Superior temporal gyrus (tissue), 1 donor: Measurements from ENCODE around the gene TOR2A.
A peak's percentile ranks its signal among the peaks of the same experiment; 100 is the strongest.

Experiments
- DNase-seq: peaks from one replicate; pipeline ENCODE4 v3.0.0-alpha.2; 2016; ENCODE audit errors: extremely low spot score

TOR2A gene

DNA sequence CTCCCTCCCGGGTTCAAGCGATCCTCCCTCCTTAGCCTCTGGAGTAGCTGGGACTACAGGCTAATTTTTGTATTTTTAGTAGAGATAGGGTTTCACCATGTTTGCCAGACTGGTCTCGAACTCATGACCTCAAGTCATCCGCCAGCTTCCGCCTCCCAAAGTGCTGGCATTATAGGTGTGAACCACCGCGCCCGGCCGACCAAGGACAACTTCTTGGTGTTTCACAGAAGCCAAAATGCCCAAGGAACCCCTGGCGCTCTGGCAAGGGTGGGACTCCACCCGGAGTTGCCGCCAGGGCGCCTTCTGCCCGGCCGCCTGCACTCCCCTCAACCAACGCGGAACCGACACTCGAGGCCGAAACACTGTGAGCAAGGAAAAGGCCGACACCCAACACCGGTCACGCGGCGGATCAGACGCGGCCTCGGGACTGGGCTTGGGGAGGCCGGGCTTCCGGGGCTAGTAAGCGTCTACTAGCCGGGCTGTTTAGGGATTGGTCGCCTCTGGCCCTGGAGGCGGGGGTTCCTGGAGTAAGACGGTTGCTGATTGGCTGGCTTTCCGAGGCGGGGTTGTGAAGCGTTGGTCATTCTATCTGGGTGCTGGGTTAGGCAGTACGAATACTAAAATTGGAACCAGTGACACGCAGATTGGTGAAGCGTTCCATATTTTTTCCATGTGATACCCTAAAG, 36.0 kb downstream of the TOR2A start:
- DNase-seq, result peak; percentile 98

DNA sequence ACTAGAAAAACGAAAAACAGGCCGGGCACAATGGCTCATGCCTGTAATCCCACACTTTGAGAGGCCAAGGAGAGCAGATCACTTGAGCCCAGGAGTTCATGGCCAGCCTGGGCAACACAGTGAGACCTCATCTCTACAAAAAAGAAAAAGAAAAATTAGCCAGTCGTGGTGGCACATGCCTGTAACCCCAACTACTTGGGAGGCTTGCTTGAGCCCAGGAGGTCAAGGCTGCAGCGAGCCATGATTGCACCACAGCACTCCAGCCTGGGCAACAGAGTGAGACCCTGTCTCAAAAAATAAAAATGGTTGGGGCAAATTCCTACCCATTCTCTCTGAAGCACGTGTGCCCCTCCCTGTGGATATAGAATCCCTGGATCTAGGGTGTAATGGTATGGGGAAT, 36.7 kb downstream of the TOR2A start:
- DNase-seq, result no peak

DNA sequence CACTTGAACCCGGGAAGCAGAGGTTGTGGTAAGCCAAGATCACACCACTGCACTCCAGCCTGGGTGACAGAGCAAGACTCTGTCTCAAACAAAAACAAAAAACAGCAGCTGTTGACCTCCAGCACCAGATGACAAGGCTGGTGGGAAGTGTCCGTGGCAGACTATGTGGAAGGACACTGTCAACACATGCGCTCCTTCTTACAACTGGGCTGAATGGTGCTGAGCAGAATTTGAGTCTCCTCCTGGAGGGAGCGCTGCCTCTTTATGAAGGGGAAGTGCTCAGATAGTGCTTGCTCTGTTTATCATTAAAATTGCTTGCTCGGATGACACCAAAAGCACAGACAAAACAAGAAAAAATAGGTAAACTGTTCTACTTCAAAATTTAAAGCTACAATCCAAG, 37.5 kb downstream of the TOR2A start:
- DNase-seq, result no peak

DNA sequence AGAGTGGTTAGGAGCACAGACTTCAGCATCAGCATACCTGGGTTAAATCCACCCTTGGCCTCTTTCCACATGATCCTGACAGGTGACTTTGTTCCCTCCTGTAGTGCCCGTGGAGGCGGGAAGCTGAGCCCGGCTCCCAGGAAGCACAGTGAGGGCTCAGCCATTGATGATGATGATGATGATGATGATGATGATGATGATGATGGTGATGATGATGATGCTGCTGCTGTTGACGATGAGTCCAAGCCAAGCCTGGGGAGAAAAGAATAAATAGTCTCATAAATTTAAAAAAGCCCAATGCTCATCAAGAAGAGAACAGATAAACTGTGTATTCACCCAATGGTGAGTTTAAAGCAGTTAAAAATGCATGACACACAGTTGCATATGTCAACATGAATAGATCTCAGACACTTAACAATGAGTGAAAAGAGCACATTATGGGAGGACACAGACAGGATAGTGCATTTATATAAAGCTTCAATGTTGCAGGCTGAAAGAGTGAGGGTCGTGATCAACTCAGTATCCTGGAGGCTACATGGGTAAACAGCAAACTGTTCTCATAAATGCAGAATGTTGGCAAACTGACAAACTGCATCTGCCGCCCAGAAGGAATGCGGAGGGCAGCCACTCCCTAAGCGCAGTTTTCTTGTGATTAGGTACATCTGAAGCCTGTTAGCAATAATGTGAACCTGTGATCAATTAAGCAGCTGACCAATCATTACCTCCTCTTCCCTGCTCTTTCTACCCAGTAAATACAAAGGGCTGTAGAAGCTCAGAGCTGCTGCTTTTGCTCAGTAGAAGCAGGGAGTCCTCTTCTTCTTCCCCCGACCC, 40.0 kb downstream of the TOR2A start:
- peak; percentile 17 for DNase-seq

DNA sequence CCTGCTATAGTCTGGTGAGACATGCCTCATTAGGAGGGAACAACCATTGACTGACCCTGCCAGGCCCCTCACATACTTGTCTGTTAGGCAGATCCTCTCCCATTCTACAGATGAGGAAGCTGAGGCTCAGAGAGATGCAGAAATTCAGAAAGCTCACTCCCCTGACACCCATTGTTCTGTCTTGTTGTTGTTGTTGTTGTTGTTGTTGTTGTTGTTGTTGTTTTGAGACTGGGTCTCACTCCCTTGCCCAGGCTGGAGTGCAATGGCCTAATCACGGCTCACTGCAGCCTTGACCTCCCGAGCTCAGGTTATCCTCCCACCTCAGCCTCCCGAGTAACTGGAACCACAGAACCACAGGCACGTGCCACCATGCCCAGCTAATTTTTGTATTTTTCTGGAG, 41.4 kb downstream of the TOR2A start:
- no peak for DNase-seq

DNA sequence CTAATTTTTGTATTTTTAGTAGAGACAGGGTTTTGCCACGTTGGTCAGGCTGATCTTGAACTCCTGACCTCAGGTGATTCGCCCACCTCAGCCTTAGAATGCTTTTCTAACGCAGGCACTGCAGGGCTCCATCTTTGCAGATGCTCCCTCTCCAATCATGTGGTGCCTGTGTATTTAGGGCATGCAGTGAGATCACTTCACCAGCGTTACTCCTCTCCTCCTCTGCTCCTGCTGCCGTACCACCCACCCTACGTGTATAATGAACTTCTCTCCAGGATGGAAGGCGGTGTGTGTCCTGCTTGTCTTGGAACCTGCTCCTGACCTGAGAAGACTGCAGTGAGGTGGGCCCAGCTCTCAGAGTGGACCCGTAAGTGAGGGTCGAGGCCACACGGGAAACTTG, 42.0 kb downstream of the TOR2A start:
- peak; percentile 56 for DNase-seq

DNA sequence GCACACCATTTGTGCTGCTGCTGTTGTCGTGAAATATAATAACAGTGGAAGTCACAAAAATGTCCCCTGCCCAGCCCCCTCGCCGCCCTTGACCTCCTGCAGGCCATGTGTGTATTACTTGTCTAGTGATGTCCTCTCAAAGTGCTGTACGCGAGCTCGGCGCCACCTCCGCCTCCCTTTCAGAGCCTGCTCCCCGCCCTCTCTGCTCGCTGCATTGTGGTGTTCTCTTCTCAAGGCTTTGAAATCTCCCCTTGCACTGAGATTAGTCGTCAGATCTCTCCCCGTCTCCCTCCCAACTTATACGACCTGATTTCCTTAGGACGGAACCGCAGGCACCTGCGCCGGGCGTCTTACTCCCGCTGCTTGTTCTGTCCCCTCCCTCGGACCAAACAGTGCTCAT, 43.0 kb downstream of the TOR2A start:
- DNase-seq, result no peak

DNA sequence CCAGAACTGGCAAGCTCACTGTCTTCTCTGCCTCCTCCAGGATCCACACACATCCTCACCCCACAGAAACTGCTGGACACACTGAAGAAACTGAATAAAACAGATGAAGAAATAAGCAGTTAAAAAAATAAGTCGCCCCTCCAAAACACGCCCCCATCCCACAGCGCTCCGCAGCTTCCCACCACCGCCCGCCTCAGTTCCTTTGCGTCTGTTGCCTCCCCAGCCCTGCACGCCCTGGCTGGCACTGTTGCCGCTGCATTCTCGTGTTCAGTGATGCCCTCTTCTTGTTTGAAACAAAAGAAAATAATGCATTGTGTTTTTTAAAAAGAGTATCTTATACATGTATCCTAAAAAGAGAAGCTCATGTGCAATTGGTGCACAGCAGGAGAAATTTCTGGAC, 44.4 kb downstream of the TOR2A start:
- DNase-seq, result no peak

DNA sequence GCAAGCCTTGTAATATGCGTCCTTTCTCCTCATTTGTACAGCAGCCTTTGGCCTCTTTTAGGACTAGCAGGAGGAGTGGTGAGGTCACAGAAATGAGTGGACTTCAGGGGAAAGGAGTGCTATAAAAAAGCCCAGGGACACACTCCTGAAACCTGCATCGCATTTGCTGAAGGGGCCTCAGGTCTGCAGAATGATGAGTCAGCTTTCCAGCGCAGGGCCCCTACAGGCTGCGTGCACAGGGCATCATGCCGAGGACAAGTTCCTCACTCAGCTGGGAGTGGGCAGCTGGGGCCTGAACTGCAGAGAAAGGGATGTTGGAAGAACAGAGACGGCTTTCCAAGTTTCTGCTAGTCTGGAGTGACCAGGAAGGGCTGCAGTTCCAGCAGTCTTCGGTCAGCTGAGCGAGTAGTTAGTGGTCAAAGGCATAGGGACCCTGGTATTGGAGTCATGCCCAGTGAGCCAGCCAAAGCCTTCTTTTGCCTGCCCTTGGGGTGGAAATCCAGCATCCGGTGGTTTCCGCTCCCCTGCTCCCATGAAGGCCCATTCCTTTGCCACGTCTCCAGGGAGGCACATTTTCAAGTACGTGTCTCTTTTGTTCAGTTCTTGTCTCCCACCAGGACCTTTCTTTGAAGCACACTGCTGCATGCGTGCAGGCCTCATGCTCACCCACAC, 45.6 kb downstream of the TOR2A start:
- no peak for DNase-seq

DNA sequence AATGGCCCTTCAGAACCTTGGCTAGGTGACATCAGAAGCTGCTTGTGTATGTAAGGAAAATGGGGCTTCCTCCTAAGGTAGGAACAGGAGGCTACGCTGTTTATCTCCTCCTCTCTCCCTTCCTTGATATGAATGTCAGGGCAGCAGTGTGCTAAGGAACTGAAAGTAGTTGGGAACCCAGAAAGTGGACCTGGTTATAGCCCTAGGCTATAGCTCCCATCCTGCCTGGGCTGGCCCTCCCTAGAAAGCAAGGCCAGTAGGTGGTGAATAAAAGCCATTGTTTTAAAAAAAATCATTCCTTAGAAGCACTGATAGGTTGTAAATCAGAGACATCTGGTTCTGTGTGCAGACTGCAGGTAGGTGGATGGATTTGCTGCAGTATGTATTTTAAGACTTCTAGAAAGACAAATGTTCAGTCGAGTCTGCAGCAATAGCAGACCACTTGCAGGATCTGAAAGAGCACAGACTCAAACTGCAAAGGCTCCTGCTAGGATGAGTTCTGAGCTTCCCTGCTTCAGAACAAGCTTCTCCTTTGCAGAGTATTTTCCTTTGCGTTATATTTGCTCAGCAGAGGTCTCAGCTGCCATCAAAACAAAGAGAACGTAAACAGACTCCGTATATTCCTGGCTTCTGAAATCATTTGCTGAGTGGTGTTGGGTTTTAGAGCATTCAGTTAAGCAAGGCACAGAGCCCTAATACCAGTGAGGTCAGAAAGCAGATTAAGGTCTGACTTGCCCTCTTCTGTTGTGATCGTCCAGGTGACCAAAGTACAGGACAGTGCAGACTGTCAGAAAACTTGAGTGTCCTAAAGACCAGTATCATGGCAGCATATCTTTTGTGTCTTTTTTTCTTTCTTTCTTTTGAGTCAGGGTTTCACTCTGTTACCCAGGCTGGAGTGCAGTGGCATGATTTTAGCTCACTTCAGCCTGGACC, 48.4 kb downstream of the TOR2A start:
- peak; percentile 46 for DNase-seq

DNA sequence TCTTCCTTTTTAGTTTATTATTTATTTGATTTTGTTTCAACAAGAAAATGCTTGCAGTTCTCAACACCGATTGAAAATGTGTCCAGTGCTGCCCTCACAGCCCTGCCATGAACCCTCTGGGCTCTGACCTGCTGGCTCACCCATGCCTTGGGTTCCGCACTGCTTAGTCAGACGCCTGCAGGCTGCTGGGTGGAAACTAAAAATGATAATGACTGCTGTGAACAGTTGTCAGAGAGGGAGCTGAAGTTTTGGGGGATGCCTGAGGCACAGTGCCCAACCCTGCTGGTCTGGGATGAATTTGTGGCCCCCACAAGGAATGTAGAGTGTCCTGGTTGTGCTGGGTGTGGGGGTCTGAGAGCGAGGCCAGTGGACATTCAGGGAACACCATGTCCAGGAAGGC, 50.5 kb downstream of the TOR2A start:
- no peak for DNase-seq

DNA sequence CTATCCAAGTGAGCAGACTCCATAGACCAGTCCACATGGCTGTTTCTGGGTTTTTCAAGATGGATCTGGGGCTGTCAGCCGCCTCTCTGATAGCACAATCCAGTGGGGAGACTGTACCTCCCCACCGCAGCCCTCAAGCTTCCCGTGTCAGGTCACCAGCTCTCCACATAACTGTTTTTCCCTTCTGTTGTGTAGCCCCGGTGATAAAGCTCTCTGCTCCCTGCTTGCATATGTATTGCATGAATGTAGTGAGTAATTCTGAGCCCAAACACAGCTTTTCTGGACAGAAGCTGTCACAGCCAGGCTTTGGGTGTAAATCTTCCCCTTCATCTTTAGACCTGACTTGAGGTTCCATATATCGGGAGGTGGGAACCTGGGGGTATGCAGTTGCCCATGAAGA, 51.4 kb downstream of the TOR2A start:
- DNase-seq, result no peak

DNA sequence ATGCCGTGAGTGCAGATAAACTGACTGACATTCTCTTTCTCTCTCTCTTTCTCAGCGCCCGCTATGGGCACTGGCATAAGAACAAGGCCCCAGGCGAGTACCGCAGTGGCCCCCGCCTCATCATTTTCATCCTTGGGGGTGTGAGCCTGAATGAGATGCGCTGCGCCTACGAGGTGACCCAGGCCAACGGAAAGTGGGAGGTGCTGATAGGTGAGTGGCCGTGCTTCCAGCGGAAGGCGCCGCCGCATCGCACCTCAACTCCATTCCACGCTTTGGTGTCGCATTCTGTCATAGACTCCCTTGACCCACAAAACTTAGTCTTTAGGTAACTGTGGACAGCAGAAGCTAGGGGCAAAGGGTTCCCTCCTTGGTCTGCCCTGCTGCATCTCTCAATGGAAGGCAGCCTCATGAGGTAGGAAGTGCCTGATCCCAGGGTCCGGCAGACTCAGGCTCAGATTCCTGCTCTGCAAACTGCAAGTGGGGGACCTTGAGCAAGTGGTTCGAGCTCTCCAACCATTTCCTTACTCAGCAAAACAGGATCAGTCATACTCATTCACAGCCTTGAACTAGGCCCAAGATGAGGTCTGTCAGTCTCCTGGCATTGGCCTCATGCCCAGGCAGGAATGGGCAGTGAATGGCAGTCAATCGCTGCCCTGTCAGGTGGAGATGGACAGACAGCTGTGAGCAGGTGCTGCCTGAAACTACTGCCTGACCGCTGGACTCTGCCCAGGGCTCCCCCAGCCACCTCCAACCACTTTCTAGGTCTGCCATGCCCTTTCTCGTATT, 52.5 kb downstream of the TOR2A start:
- DNase-seq, result no peak
